Neural progenitor cell (in vitro differentiated cells): ENCODE measurements around the gene UCK2. TPM values are rescaled to one million over a fixed set of nuclear protein-coding genes. Genes with fewer than 3 reads are reported as not detected.

Source experiments
- DNase-seq: peaks from one replicate; pipeline ENCODE4 v3.0.0-alpha.2; 2016; ENCODE audit warnings: low spot score
- H2AFZ ChIP-seq: fragments of 200-600 bp; sonication (generic); replicated peaks from 2 replicates; pipeline ENCODE4 v1.6.1; 2016; ENCODE audit warnings: antibody characterized with exemption
- H3F3A ChIP-seq: fragments of 200-600 bp; sonication (generic); 2 replicates; pipeline ENCODE4 v1.6.1; 2016; ENCODE audit warnings: antibody characterized with exemption, low read depth
- H3K27ac ChIP-seq: fragments of 200-600 bp; sonication (generic); 2 replicates; pipeline ENCODE4 v1.5.1; 2016; ENCODE audit warnings: mild to moderate bottlenecking
- H3K27me3 ChIP-seq: fragments of 200-600 bp; sonication (generic); 2 replicates; pipeline ENCODE4 v1.6.1; 2016; ENCODE audit warnings: mild to moderate bottlenecking, moderate library complexity
- H3K36me3 ChIP-seq: fragments of 200-600 bp; sonication (generic); 2 replicates; pipeline ENCODE4 v1.5.1; 2016
- H3K4me1 ChIP-seq: fragments of 200-600 bp; sonication (generic); 2 replicates; pipeline ENCODE4 v1.6.1; 2016; ENCODE audit warnings: mixed run types
- H3K4me2 ChIP-seq: fragments of 200-600 bp; sonication (generic); 2 replicates; pipeline ENCODE4 v1.6.1; 2016
- H3K4me3 ChIP-seq: fragments of 200-600 bp; sonication (generic); 2 replicates; pipeline ENCODE4 v1.5.1; 2016
- H3K79me2 ChIP-seq: fragments of 200-600 bp; sonication (generic); 2 replicates; pipeline ENCODE4 v1.6.1; 2016; ENCODE audit warnings: low read depth
- H3K9ac ChIP-seq: fragments of 200-600 bp; sonication (generic); 2 replicates; pipeline ENCODE4 v1.6.1; 2016
- H3K9me3 ChIP-seq: fragments of 200-600 bp; sonication (generic); 2 replicates; pipeline ENCODE4 v1.5.1; 2016; ENCODE audit warnings: low read depth
- H4K20me1 ChIP-seq: fragments of 200-600 bp; sonication (generic); 2 replicates; pipeline ENCODE4 v1.6.1; 2016; ENCODE audit warnings: low read depth
- H3K27ac Mint-ChIP-seq: 3 replicates; pipeline ENCODE4 v1.8.0; 2021; ENCODE audit warnings: mixed read lengths
- H3K27me3 Mint-ChIP-seq: 2 replicates; pipeline ENCODE4 v1.8.0; 2022; ENCODE audit warnings: low read depth, mild to moderate bottlenecking, inconsistent platforms, moderate library complexity, mixed read lengths; ENCODE audit not compliant: insufficient read depth
- H3K36me3 Mint-ChIP-seq: 3 replicates; pipeline ENCODE4 v1.8.0; 2021; ENCODE audit warnings: mixed read lengths
- H3K4me1 Mint-ChIP-seq: 3 replicates; pipeline ENCODE4 v1.8.0; 2021; ENCODE audit warnings: mixed read lengths
- H3K4me3 Mint-ChIP-seq: 3 replicates; pipeline ENCODE4 v1.8.0; 2021; ENCODE audit warnings: mild to moderate bottlenecking, moderate library complexity, mixed read lengths
- H3K9me3 Mint-ChIP-seq: 3 replicates; pipeline ENCODE4 v1.8.0; 2020; ENCODE audit warnings: mixed read lengths
- EZH2 ChIP-seq: fragments of 200-600 bp; sonication (generic); IDR thresholded peaks from 2 replicates; pipeline ENCODE4 v1.6.1; 2017; ENCODE audit warnings: antibody characterized with exemption, mild to moderate bottlenecking, moderate library complexity
- EZH2phosphoT487 ChIP-seq: fragments of 200-600 bp; sonication (generic); IDR thresholded peaks from 2 replicates; pipeline ENCODE4 v1.6.1; 2017; ENCODE audit warnings: antibody characterized with exemption
- total RNA-seq: library from RNA; depleted of rRNA; stranded (reverse); fragments of >200 nt; gene quantifications from 2 replicates; pipeline ENCODE4 v1.2.3, GENCODE V29; 2015; ENCODE audit warnings: low replicate concordance
- TF ChIP-seq, protein P1 (sequence below): fragments of 200-600 bp; sonication (generic); IDR thresholded peaks from 2 replicates; pipeline ENCODE4 v1.5.1; 2017; ENCODE audit warnings: antibody characterized with exemption, mild to moderate bottlenecking

UCK2 gene
- total RNA-seq, 1 donor from 2014 or later: 43.8 TPM

GRCh38 chr1:165938844-165939243 is 111.4 kb downstream of the UCK2 start:
- peaks cover 7% of the 10 kb centered on the region for H3K4me1 Mint-ChIP-seq
- H3K27me3 Mint-ChIP-seq: peaks cover 11% of the 10 kb centered on the region
- no peak overlapping the region for H3K27ac Mint-ChIP-seq
- H3K4me2 ChIP-seq: no peak overlapping the region
- H3K9ac ChIP-seq: no peak overlapping the region
- H3F3A ChIP-seq: peaks cover 30% of the 10 kb centered on the region
- no peak overlapping the region for H3K4me3 Mint-ChIP-seq
- H3K27ac ChIP-seq: no peak overlapping the region
- no peaks in the 10 kb centered on the region for H3K79me2 ChIP-seq
- no peak for TF ChIP-seq EZH2
- TF ChIP-seq, protein P1, sequence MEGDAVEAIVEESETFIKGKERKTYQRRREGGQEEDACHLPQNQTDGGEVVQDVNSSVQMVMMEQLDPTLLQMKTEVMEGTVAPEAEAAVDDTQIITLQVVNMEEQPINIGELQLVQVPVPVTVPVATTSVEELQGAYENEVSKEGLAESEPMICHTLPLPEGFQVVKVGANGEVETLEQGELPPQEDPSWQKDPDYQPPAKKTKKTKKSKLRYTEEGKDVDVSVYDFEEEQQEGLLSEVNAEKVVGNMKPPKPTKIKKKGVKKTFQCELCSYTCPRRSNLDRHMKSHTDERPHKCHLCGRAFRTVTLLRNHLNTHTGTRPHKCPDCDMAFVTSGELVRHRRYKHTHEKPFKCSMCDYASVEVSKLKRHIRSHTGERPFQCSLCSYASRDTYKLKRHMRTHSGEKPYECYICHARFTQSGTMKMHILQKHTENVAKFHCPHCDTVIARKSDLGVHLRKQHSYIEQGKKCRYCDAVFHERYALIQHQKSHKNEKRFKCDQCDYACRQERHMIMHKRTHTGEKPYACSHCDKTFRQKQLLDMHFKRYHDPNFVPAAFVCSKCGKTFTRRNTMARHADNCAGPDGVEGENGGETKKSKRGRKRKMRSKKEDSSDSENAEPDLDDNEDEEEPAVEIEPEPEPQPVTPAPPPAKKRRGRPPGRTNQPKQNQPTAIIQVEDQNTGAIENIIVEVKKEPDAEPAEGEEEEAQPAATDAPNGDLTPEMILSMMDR: no peak
- no peak for TF ChIP-seq EZH2phosphoT487
- no peaks in the 10 kb centered on the region for H3K9me3 Mint-ChIP-seq
- no peak overlapping the region for H3K4me3 ChIP-seq
- H3K27me3 ChIP-seq: peaks cover 68% of the 10 kb centered on the region
- H4K20me1 ChIP-seq: peaks cover 18% of the 10 kb centered on the region
- peaks cover 41% of the 10 kb centered on the region for H3K4me1 ChIP-seq
- H3K36me3 ChIP-seq: no peaks in the 10 kb centered on the region
- H2AFZ ChIP-seq: no peak overlapping the region
- H3K36me3 Mint-ChIP-seq: no peaks in the 10 kb centered on the region
- DNase-seq: no peak
- H3K9me3 ChIP-seq: no peaks in the 10 kb centered on the region

DNA sequence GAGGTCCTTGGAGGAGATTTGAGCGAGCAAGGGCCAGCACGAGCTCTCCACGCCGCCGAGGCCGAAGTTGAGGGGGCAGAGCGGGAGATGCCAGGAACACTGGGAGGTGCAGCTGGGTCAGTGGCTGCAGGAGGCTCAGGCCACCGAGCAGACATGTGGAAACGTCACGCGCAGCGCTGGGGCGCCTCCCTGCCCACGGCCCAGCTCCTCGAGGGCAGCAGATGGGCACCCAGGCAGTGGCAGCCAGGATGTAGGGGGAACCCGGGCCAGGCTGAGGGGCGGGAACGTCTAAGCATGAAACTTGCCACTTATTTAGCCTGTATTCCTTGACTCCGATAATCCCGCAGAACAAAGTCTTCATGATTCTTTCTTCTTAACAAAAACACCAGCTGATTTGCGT is 114.1 kb downstream of the UCK2 start:
- TF ChIP-seq EZH2phosphoT487: no peak
- TF ChIP-seq EZH2: no peak
- TF ChIP-seq, protein P1: no peak
- peaks cover 4% of the 10 kb centered on the region for H3K4me1 Mint-ChIP-seq
- DNase-seq: peak; percentile 59
- Histone ChIP-seq H3F3A (peaks cover 25% of the 10 kb centered on the region), H3K4me3 (no peak overlapping the region), H3K9me3 (no peaks in the 10 kb centered on the region), H3K27me3 (peaks cover 65% of the 10 kb centered on the region), H3K79me2 (no peaks in the 10 kb centered on the region), H4K20me1 (peaks cover 18% of the 10 kb centered on the region), H3K4me1 (peaks cover 42% of the 10 kb centered on the region), H3K36me3 (no peaks in the 10 kb centered on the region), H2AFZ (no peak overlapping the region), H3K4me2 (peak overlapping the region; percentile 21), H3K27ac (peak overlapping the region; percentile 47), H3K9ac (no peak overlapping the region)
- H3K4me3 Mint-ChIP-seq: no peak overlapping the region
- H3K36me3 Mint-ChIP-seq: no peaks in the 10 kb centered on the region
- no peaks in the 10 kb centered on the region for H3K9me3 Mint-ChIP-seq
- H3K27ac Mint-ChIP-seq: no peak overlapping the region
- peaks cover 2% of the 10 kb centered on the region for H3K27me3 Mint-ChIP-seq

- Mint-ChIP-seq H3K27ac (no peak overlapping the region), H3K4me1 (peaks cover 4% of the 10 kb centered on the region), H3K27me3 (peaks cover 2% of the 10 kb centered on the region), H3K4me3 (no peak overlapping the region), H3K36me3 (no peaks in the 10 kb centered on the region), H3K9me3 (no peaks in the 10 kb centered on the region)
- Histone ChIP-seq H3K4me2 (peak overlapping the region; percentile 21), H3K4me1 (peaks cover 42% of the 10 kb centered on the region), H3F3A (peaks cover 25% of the 10 kb centered on the region), H3K4me3 (no peak overlapping the region), H3K79me2 (no peaks in the 10 kb centered on the region), H2AFZ (no peak overlapping the region), H3K27me3 (peaks cover 59% of the 10 kb centered on the region), H4K20me1 (peaks cover 18% of the 10 kb centered on the region), H3K9me3 (no peaks in the 10 kb centered on the region), H3K9ac (no peak overlapping the region), H3K36me3 (no peaks in the 10 kb centered on the region), H3K27ac (peak overlapping the region; percentile 47)
- peak; percentile 99 for TF ChIP-seq EZH2phosphoT487
- TF ChIP-seq EZH2: no peak
- DNase-seq: peak; percentile 83
These were observed 114.6 kb downstream of the UCK2 start for GRCh38 chr1:165942062-165942461.

DNA sequence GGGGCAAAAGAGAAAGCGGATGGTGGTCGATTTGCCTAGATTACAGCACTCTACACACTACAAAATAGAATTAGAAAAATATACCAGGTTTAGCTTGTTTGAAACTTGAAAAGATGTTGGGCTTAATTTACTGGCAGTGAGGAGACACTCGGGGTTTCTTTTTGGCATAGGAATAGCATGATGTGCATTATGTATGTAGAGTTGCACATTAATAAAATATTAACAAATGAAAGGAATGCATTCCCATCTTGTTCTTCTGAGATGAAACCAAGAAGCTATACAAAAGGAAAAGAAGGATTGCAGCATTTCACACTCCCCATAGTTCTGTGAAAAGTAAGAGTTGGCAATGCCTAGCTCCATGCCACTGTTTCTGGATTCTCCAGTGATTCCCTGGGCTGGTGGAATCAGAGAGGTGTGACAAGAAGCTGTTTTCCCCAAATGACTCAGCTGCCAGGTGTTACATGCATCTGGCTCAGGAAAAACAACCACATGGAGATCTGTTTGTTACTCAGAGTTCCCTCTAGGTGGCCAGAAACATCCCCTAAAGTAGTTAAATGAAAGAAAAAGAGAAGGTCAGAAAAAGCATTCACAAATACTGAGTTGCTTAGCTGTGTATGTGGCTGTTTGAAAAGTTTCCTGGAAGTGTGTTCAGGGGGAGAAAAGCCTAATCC is 115.6 kb downstream of the UCK2 start:
- Histone ChIP-seq H3K27ac (no peak overlapping the region), H3K9ac (no peak overlapping the region), H3K79me2 (no peaks in the 10 kb centered on the region), H3K27me3 (peaks cover 56% of the 10 kb centered on the region), H3F3A (peaks cover 25% of the 10 kb centered on the region), H4K20me1 (peaks cover 18% of the 10 kb centered on the region), H3K9me3 (no peaks in the 10 kb centered on the region), H3K4me1 (peaks cover 42% of the 10 kb centered on the region), H2AFZ (no peak overlapping the region), H3K36me3 (no peaks in the 10 kb centered on the region), H3K4me3 (no peak overlapping the region), H3K4me2 (no peak overlapping the region)
- no peaks in the 10 kb centered on the region for H3K9me3 Mint-ChIP-seq
- H3K4me1 Mint-ChIP-seq: peaks cover 4% of the 10 kb centered on the region
- no peak for DNase-seq
- peak overlapping the region; percentile 9 for H3K27ac Mint-ChIP-seq
- no peak overlapping the region for H3K4me3 Mint-ChIP-seq
- TF ChIP-seq EZH2phosphoT487 (no peak), EZH2 (no peak)
- TF ChIP-seq, protein P1: peak; percentile 17
- H3K27me3 Mint-ChIP-seq: peaks cover 2% of the 10 kb centered on the region
- H3K36me3 Mint-ChIP-seq: no peaks in the 10 kb centered on the region
